Activated naive CD4-positive, alpha-beta T cell (primary cell): ENCODE measurements around the gene RPL4.

Experiments
- DNase-seq, 4 experiments: peaks; one replicate each; lab custom pipeline; 2025; lab: John Stamatoyannopoulos, UW

The RPL4 gene

GRCh38 chr15:66454143-66454542 is 50.5 kb downstream of the RPL4 start:
- no peak for DNase-seq

GRCh38 chr15:66452971-66453580 is 51.6 kb downstream of the RPL4 start:
- DNase-seq: no peak

- no peak for DNase-seq
Measured at GRCh38 chr15:66452420-66452819, 52.2 kb downstream of the RPL4 start.
